GM19099 (cell line): ENCODE data around the gene SRF.
A peak's percentile ranks its signal among the peaks of the same experiment; 100 is the strongest.

ENCODE experiments used
- POLR2A ChIP-seq: IDR thresholded peaks from 3 replicates; pipeline ENCODE4 v1.6.1; 2011; ENCODE audit warnings: low read depth; ENCODE audit not compliant: insufficient read length; ENCODE audit errors: extremely low read depth

SRF gene

GRCh38 chr6:43146261-43146660 is 24.8 kb upstream of the SRF start:
- no peak for TF ChIP-seq POLR2A

GRCh38 chr6:43146709-43147688 is 24.1 kb upstream of the SRF start:
- TF ChIP-seq POLR2A = no peak

GRCh38 chr6:43147691-43148477 is 23.2 kb upstream of the SRF start:
- TF ChIP-seq POLR2A = no peak

- TF ChIP-seq POLR2A = no peak
These were observed 21.8 kb upstream of the SRF start for GRCh38 chr6:43149265-43149664.

GRCh38 chr6:43150051-43150751 is 20.9 kb upstream of the SRF start:
- TF ChIP-seq POLR2A = no peak

- TF ChIP-seq POLR2A = no peak
These were observed 11.5 kb upstream of the SRF start for GRCh38 chr6:43159599-43159998.

- TF ChIP-seq POLR2A = no peak
These were observed 7.2 kb upstream of the SRF start for GRCh38 chr6:43163899-43164298.

GRCh38 chr6:43170417-43170930 is 595 bp upstream of the SRF start:
- no peak for TF ChIP-seq POLR2A

- no peak for TF ChIP-seq POLR2A
These were observed 636 bp downstream of the SRF start for GRCh38 chr6:43171707-43172103.

GRCh38 chr6:43172104-43173007 is 1.3 kb downstream of the SRF start:
- no peak for TF ChIP-seq POLR2A

GRCh38 chr6:43173591-43174262 is 2.7 kb downstream of the SRF start:
- no peak for TF ChIP-seq POLR2A

- TF ChIP-seq POLR2A = peak; percentile 50
These were observed 3.4 kb downstream of the SRF start for GRCh38 chr6:43174263-43175112.
